Spleen (tissue), 11 donors: ENCODE results near the gene NLRP7. TPM values are rescaled to one million over a fixed set of nuclear protein-coding genes. Genes with fewer than 3 reads are reported as not detected.

ENCODE experiments used
- DNase-seq: peaks from one replicate; pipeline ENCODE4 v3.0.0-alpha.2; 2020
- H3K27ac ChIP-seq, 8 donors: fragments of 200-600 bp; sonication (generic) in 7 of 8; 1 replicate in 4 of 8; 2 replicates in 4 of 8; pipeline versions ENCODE4 v1.5.0 to v1.8.0; 2016 to 2021; ENCODE audit warnings: inconsistent platforms in 4 of 8, mild to moderate bottlenecking in 4 of 8, moderate library complexity in 1 of 8
- H3K27me3 ChIP-seq, 7 donors: fragments of 200-600 bp; sonication (generic) in 6 of 7; replicated peaks in 1 of 7; 1 replicate in 4 of 7; 2 replicates in 3 of 7; pipeline versions ENCODE4 v1.5.0 to v1.8.0; 2016 to 2021; ENCODE audit warnings: inconsistent platforms in 3 of 7, mild to moderate bottlenecking in 1 of 7
- H3K36me3 ChIP-seq, 6 donors: fragments of 200-600 bp; sonication (generic) in 5 of 6; 1 replicate in 4 of 6; 2 replicates in 2 of 6; pipeline versions ENCODE4 v1.5.0 to v1.8.0; 2016 to 2021; ENCODE audit warnings: inconsistent platforms in 2 of 6
- H3K4me1 ChIP-seq, 6 donors: fragments of 200-600 bp; sonication (generic) in 5 of 6; 1 replicate in 3 of 6; 2 replicates in 3 of 6; pipeline versions ENCODE4 v1.5.0 to v1.8.0; 2016 to 2021; ENCODE audit warnings: inconsistent platforms in 3 of 6
- H3K4me3 ChIP-seq, 8 donors: fragments of 200-600 bp; sonication (generic) in 7 of 8; 1 replicate in 4 of 8; 2 replicates in 4 of 8; pipeline versions ENCODE4 v1.5.0 to v1.8.0; 2016 to 2021; ENCODE audit warnings: inconsistent platforms in 4 of 8, mild to moderate bottlenecking in 4 of 8, moderate library complexity in 2 of 8
- H3K9me3 ChIP-seq, 8 donors: fragments of 200-600 bp; sonication (generic) in 7 of 8; 1 replicate in 4 of 8; 2 replicates in 4 of 8; pipeline versions ENCODE4 v1.5.0 to v1.8.0; 2016 to 2021; ENCODE audit warnings: inconsistent platforms in 4 of 8
- CTCF ChIP-seq, 11 experiments: fragments of 200-600 bp in 7 of 11; fragments of 450-650 bp in 4 of 11; sonication (generic) in 4 of 11; IDR thresholded peaks in 8 of 11; conservative IDR thresholded peaks in 3 of 11; 1 replicate in 7 of 11; 2 replicates in 4 of 11; pipeline versions ENCODE4 v1.4.0 to v1.8.0; 2016 to 2021; ENCODE audit warnings: antibody characterized with exemption in 11 of 11, inconsistent platforms in 4 of 11, mild to moderate bottlenecking in 1 of 11
- POLR2A ChIP-seq, 3 donors: fragments of 450-650 bp; IDR thresholded peaks; one replicate each; pipeline ENCODE4 v1.5.1; 2017; ENCODE audit warnings: antibody characterized with exemption in 3 of 3, mild to moderate bottlenecking in 1 of 3
- POLR2AphosphoS5 ChIP-seq, 3 donors: sonication (generic); formaldehyde crosslinking; IDR thresholded peaks; one replicate each; pipeline ENCODE4 v1.5.1; 2017; ENCODE audit warnings: antibody characterized with exemption in 3 of 3
- WGBS, 5 donors: extraction: QIAGEN DNeasy Blood & Tissue Kit in 3 of 5; methylation state at CpG; one replicate each; pipeline versions ENCODE4 v1.1.5 to v1.1.7; 2013 to 2018; 5-methylcytosine and 5-hydroxymethylcytosine counted together
- intact Hi-C: fragments of 100-400 bp; cut with DNase I; formaldehyde crosslinking; loops from one replicate; pipeline ENCODE4 v1.15.0; 2023; ENCODE audit warnings: low total_unique reads
- polyA plus RNA-seq, 3 donors: library from polyadenylated mRNA; stranded (reverse); fragments of 200-250 nt; gene quantifications; one replicate each; pipeline ENCODE4 v1.2.1, GENCODE V29; 2013
- total RNA-seq, 7 donors: library from RNA; depleted of rRNA in 3 of 7; stranded (reverse); fragments of >200 nt in 3 of 7; fragmentation: NEBNext Ultra II Directional in 4 of 7; extraction: Animal tissue kit (Norgen Biotek cat#: 25700) in 4 of 7; gene quantifications; one replicate each; pipeline versions ENCODE4 v1.1.0 to v1.2.1, GENCODE V29; 2016 to 2021
- donor health status: healthy with polysubstance abuse.
- donor health status: DM: no; HTN: no; CAD: no; lungs with moderate emphysema.
- donor health status: DM: no; HTN: no; CAD: no.
- donor health status: Bipolar disorder and iron deficiency.
- donor health status: healthy.
- donor health status: DM: no; HTN: no; CAD: no.
- donor health status: DM: yes; HTN: yes; CAD: no.

Gene NLRP7
- total and polyA plus RNA-seq, 10 donors, result 0.09 to 1.3 (median 0.17) TPM

- no peak for DNase-seq
- peaks cover 0 to 13% (median 0%) of the 10 kb centered on the region in 6 donors for H3K4me1 ChIP-seq
- H3K4me3 ChIP-seq, result no peak overlapping the region
- H3K27ac ChIP-seq, result no peak overlapping the region
- TF ChIP-seq CTCF (IDR thresholded peaks at IDR 0.05 in 8 of 11, conservative IDR thresholded peaks at IDR 0.05 in 3 of 11) (no peak), POLR2A (IDR thresholded peaks at IDR 0.05) (no peak), POLR2AphosphoS5 (IDR thresholded peaks at IDR 0.05) (no peak)
- H3K9me3 ChIP-seq, result peaks cover 0 to 3% (median 0%) of the 10 kb centered on the region in 8 donors
- WGBS, 5 donors, result 70 to 90% (median 81%) methylated on average over 11 of the region's 11 CpGs
- intact Hi-C loops, result no loop called here
- no peaks in the 10 kb centered on the region for H3K36me3 ChIP-seq
- peaks cover 0 to 44% (median 0%) of the 10 kb centered on the region in 7 donors for H3K27me3 ChIP-seq
These were observed 8.4 kb downstream of the NLRP7 start for GRCh38 chr19:54938906-54939305.

GRCh38 chr19:54937926-54938325 lies 9.4 kb downstream of the NLRP7 start:
- Histone ChIP-seq H3K27me3 (peaks cover 0 to 44% (median 0%) of the 10 kb centered on the region in 7 donors), H3K4me1 (peaks cover 0 to 13% (median 0%) of the 10 kb centered on the region in 6 donors), H3K36me3 (no peaks in the 10 kb centered on the region), H3K9me3 (peaks cover 0 to 3% (median 0%) of the 10 kb centered on the region in 8 donors), H3K27ac (no peak overlapping the region), H3K4me3 (no peak overlapping the region)
- no peak for TF ChIP-seq POLR2A (IDR thresholded peaks at IDR 0.05)
- TF ChIP-seq POLR2AphosphoS5 (IDR thresholded peaks at IDR 0.05), result no peak
- no peak for TF ChIP-seq CTCF (IDR thresholded peaks at IDR 0.05 in 8 of 11, conservative IDR thresholded peaks at IDR 0.05 in 3 of 11)
- 29 to 43% (median 33%) methylated on average over 9 of the region's 9 CpGs for WGBS, 5 donors
- intact Hi-C loops, result no loop called here
- no peak for DNase-seq

GRCh38 chr19:54928299-54928698 lies 19.0 kb downstream of the NLRP7 start:
- H3K9me3 ChIP-seq, result peaks cover 0 to 42% (median 29%) of the 10 kb centered on the region in 8 donors
- no peak for DNase-seq
- no peak for TF ChIP-seq POLR2AphosphoS5 (IDR thresholded peaks at IDR 0.05)
- TF ChIP-seq CTCF (IDR thresholded peaks at IDR 0.05 in 8 of 11, conservative IDR thresholded peaks at IDR 0.05 in 3 of 11), result no peak
- no peak for TF ChIP-seq POLR2A (IDR thresholded peaks at IDR 0.05)
- no peaks in the 10 kb centered on the region for H3K27me3 ChIP-seq
- no peak overlapping the region for H3K27ac ChIP-seq
- no peak overlapping the region for H3K4me3 ChIP-seq
- intact Hi-C loops, result no loop called here
- WGBS, 5 donors, result 93 to 98% (median 94%) methylated on average over 2 of the region's 2 CpGs
- H3K4me1 ChIP-seq, result no peaks in the 10 kb centered on the region
- H3K36me3 ChIP-seq, result no peaks in the 10 kb centered on the region

DNA sequence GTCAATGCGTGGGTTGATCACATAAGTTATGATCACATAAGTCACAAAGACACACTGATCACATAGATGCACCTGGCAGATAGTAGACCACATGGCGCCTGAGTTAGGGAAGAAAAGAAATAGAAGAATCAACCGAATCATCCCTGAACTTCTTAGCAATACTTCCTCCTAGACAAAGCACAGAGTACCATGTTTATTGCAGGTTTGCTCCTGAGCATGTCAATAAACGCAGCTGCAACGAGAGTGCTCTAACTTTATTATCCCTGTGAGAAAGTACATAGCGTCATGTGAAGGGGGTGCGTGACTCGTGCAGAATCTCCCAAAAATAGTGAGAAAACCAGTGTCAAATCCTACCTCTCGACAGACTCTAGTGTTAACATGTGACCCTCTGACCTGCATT lies 24.1 kb downstream of the NLRP7 start:
- intact Hi-C loops, result no loop called here
- H3K27me3 ChIP-seq, result peaks cover 0 to 19% (median 0%) of the 10 kb centered on the region in 7 donors
- 71 to 79% (median 74%) methylated on average over 9 of the region's 9 CpGs for WGBS, 5 donors

More for the DNA sequence above, 24.1 kb downstream of the NLRP7 start:
- DNase-seq, result no peak
- Histone ChIP-seq H3K36me3 (no peaks in the 10 kb centered on the region), H3K9me3 (peaks cover 0 to 21% (median 16%) of the 10 kb centered on the region in 8 donors), H3K27ac (no peak overlapping the region), H3K4me3 (no peak overlapping the region), H3K4me1 (no peaks in the 10 kb centered on the region)
- no peak for TF ChIP-seq CTCF (IDR thresholded peaks at IDR 0.05 in 8 of 11, conservative IDR thresholded peaks at IDR 0.05 in 3 of 11)
- no peak for TF ChIP-seq POLR2AphosphoS5 (IDR thresholded peaks at IDR 0.05)
